Thyroid gland (tissue), 4 donors: ENCODE data around the gene DGCR8. TPM values are rescaled to one million over a fixed set of nuclear protein-coding genes. Genes with fewer than 3 reads are reported as not detected.

Experiments
- DNase-seq, 2 donors: peaks; one replicate each; pipeline ENCODE4 v3.0.0-alpha.2; 2019
- H3K27ac ChIP-seq, 3 donors: fragments of 200-600 bp; sonication (generic); 1 replicate in 2 of 3; 2 replicates in 1 of 3; pipeline ENCODE4 v1.5.1; 2016 to 2019; ENCODE audit warnings: mild to moderate bottlenecking in 1 of 3, moderate library complexity in 1 of 3
- H3K27me3 ChIP-seq: fragments of 200-600 bp; sonication (generic); one replicate; pipeline ENCODE4 v1.5.1; 2019
- H3K36me3 ChIP-seq, 2 donors: fragments of 200-600 bp; sonication (generic); one replicate each; pipeline ENCODE4 v1.5.1; 2016 to 2019
- H3K4me1 ChIP-seq, 2 donors: fragments of 200-600 bp; sonication (generic); one replicate each; pipeline ENCODE4 v1.5.1; 2017 to 2019
- H3K4me3 ChIP-seq, 3 donors: fragments of 200-600 bp; sonication (generic); replicated peaks in 1 of 3; 1 replicate in 2 of 3; 2 replicates in 1 of 3; pipeline ENCODE4 v1.5.1; 2016; ENCODE audit warnings: mild to moderate bottlenecking in 1 of 3
- H3K9me3 ChIP-seq: fragments of 200-600 bp; sonication (generic); one replicate; pipeline ENCODE4 v1.5.1; 2017
- POLR2A ChIP-seq, 2 donors: fragments of 450-650 bp; IDR thresholded peaks; one replicate each; pipeline ENCODE4 v1.6.1; 2017; ENCODE audit warnings: antibody characterized with exemption in 2 of 2, mild to moderate bottlenecking in 2 of 2, moderate library complexity in 1 of 2
- WGBS, 2 donors: methylation state at CpG; one replicate each; pipeline ENCODE4 v1.1.5; 2017; 5-methylcytosine and 5-hydroxymethylcytosine counted together
- intact Hi-C: fragments of 100-400 bp; cut with DNase I; formaldehyde crosslinking; loops from one replicate; pipeline ENCODE4 v1.15.1; 2023
- total RNA-seq, 4 donors: library from RNA; depleted of rRNA; stranded (reverse); fragments of >200 nt; gene quantifications; one replicate each; pipeline ENCODE4 v1.2.3, GENCODE V29; 2016
- TF ChIP-seq, protein P1 (sequence below), 6 experiments: fragments of 200-600 bp in 3 of 6; fragments of 450-650 bp in 3 of 6; sonication (generic) in 3 of 6; IDR thresholded peaks; one replicate each; pipeline ENCODE4 v1.5.1; 2016 to 2019; ENCODE audit warnings: antibody characterized with exemption in 6 of 6, mild to moderate bottlenecking in 2 of 6, inconsistent platforms in 1 of 6, moderate library complexity in 1 of 6

Gene DGCR8
- total RNA-seq, 4 donors from 2014 or later, result 28.9 to 48.8 (median 31.5) TPM

DNA sequence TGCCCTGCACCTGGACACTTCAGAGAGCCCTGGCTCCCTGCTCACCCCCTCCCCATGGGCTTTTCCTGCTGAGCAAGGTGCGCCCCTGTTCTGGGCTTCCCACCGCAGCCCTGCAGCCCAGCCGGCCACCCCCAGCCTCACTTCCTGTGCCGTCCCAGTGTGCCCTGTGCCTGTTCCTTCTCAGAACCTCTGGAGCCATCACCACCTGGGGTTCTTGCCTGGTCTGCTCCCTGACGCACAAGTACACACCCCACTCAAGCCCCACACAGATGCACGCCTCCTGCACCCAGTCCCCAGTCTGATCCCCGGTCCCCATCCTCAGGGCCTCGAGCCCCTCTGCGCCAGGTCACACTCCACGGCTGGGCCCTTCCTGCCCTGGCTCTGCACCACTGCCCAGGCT, 23.9 kb upstream of the DGCR8 start:
- no peaks in the 10 kb centered on the region for H3K9me3 ChIP-seq
- H3K27me3 ChIP-seq, result no peaks in the 10 kb centered on the region
- WGBS, 2 donors, result 85 to 89% methylated on average over 10 of the region's 10 CpGs
- intact Hi-C loops, result no loop called here
- no peak overlapping the region for H3K27ac ChIP-seq
- TF ChIP-seq POLR2A (IDR thresholded peaks at IDR 0.05), result no peak
- TF ChIP-seq, protein P1, sequence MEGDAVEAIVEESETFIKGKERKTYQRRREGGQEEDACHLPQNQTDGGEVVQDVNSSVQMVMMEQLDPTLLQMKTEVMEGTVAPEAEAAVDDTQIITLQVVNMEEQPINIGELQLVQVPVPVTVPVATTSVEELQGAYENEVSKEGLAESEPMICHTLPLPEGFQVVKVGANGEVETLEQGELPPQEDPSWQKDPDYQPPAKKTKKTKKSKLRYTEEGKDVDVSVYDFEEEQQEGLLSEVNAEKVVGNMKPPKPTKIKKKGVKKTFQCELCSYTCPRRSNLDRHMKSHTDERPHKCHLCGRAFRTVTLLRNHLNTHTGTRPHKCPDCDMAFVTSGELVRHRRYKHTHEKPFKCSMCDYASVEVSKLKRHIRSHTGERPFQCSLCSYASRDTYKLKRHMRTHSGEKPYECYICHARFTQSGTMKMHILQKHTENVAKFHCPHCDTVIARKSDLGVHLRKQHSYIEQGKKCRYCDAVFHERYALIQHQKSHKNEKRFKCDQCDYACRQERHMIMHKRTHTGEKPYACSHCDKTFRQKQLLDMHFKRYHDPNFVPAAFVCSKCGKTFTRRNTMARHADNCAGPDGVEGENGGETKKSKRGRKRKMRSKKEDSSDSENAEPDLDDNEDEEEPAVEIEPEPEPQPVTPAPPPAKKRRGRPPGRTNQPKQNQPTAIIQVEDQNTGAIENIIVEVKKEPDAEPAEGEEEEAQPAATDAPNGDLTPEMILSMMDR (IDR thresholded peaks at IDR 0.05), result no peak
- peaks cover 36 to 41% of the 10 kb centered on the region in 2 donors for H3K36me3 ChIP-seq
- no peak overlapping the region for H3K4me3 ChIP-seq
- DNase-seq, result no peak
- no peaks in the 10 kb centered on the region for H3K4me1 ChIP-seq

DNA sequence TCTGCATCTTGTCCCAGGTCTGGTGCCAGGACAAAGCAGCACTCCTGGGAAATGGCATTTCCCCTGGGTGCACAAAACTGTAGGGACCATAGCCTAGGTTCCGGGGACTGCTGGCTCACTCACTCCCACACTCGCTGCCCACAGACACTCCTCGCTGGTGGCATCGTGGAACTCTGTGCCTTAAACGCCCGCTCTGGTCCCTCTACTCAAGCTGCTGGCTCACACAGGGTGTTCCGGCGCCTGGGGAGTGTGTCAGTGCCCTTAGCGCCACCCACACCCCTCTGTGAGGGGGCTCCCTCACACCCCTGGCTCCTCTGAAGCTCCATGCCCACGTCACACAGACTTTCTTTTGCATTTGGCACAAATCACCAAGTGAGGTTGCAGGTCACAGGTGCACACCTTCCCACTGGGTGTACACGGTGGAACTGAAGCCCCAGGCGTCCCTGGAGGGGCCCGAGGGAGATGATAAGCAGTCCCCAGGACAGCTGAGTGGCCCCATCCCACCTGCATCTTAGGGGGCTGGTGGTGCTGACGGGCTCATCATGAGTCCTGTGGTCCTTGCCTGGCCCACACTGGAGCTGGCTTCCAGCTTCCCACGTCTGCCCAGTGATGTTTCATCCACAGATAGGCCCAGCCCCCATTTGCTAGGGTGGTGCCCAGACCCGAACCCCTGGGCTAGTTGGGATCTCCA, 23.2 kb upstream of the DGCR8 start:
- peaks cover 43 to 47% of the 10 kb centered on the region in 2 donors for H3K36me3 ChIP-seq
- no peaks in the 10 kb centered on the region for H3K27me3 ChIP-seq
- H3K4me1 ChIP-seq, result no peaks in the 10 kb centered on the region
- no peak for DNase-seq
- intact Hi-C loops, result no loop called here
- WGBS, 2 donors, result 91 to 99% methylated on average over 9 to 16 of the region's 16 CpGs
- TF ChIP-seq POLR2A (IDR thresholded peaks at IDR 0.05), result no peak
- TF ChIP-seq, protein P1 (IDR thresholded peaks at IDR 0.05), result no peak
- no peaks in the 10 kb centered on the region for H3K9me3 ChIP-seq
- H3K4me3 ChIP-seq, result no peak overlapping the region
- H3K27ac ChIP-seq, result no peak overlapping the region

DNA sequence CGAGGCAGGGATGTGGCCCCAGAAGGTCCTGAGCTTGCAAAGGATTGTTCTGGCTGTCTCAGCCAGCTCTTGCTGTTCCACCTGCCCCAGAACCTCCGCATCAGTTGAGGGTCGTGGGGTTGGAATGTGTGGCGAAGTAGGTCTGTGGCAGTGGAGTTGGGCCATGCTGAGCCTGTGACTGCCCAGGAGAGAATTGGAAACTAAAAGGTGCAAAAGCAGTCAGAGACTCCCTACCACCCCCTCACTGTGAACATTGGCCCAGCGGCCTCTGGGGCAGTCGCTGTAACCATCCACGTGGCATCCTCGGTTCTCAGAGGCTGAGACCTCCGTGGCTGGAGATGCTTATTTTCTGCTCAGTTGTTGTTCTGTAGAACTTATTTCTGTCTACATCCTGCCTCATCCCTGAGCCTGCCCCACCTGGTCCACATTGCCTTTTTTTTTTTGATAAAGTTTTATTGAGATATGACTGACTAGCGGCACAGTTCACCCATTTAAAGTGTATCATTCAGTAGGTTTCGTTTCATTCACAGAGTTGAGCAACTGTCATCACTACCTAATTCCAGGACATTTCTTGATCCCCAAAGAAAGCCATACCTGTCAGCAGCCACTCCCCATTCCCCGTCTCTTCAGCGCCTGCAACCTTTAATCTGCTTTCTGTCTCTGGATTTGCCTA, 22.3 kb upstream of the DGCR8 start:
- H3K27ac ChIP-seq, result no peak overlapping the region
- intact Hi-C loops, result no loop called here
- no peaks in the 10 kb centered on the region for H3K9me3 ChIP-seq
- TF ChIP-seq, protein P1 (IDR thresholded peaks at IDR 0.05), result no peak
- H3K36me3 ChIP-seq, result peaks cover 47 to 48% of the 10 kb centered on the region in 2 donors
- no peaks in the 10 kb centered on the region for H3K4me1 ChIP-seq
- WGBS, 2 donors, result 96 to 97% methylated on average over 13 of the region's 13 CpGs
- DNase-seq, result no peak
- no peak overlapping the region for H3K4me3 ChIP-seq
- H3K27me3 ChIP-seq, result no peaks in the 10 kb centered on the region

DNA sequence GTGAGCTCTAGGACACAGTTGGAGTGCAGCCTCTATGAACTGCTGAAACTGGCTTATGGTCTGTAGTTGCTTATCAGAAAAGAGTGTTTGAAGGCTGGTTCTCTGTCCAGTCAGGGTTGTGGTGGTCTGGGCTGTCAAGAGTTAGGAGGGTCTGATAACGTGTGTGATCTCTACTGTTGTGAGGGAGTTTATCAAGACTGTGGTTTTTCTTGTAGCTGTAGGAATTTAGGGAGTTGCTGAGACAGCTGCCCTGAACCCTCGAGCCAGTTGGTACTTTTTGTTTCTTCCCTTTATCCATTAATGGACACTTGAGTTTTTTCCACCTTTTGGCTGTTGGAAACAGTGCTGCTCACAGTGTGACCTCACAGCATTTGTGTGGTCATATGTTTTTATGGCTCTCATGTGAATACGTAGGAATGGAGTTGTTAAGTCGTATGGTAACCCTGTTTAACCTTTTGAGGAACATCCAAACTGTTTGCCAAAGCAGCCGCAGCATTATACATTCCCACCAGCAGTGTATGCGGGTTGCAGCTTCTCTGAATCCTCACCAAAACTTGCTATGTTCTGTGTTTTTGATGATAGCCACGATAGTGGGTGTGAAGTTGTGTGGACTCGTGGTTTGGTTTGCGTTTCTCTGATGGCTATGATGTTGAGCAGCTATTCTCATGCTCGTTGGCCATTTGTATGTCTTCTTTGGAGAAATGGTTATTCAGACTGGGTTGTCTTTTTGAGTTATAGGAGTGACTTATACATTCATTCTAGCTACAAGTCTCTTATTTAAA, 20.9 kb upstream of the DGCR8 start:
- intact Hi-C loops, result no loop called here
- Histone ChIP-seq H3K27me3 (no peaks in the 10 kb centered on the region), H3K27ac (no peak overlapping the region), H3K9me3 (no peaks in the 10 kb centered on the region), H3K4me1 (no peaks in the 10 kb centered on the region), H3K36me3 (peaks cover 43 to 45% of the 10 kb centered on the region in 2 donors), H3K4me3 (no peak overlapping the region)
- 91 to 95% methylated on average over 10 of the region's 10 CpGs for WGBS, 2 donors
- TF ChIP-seq POLR2A (IDR thresholded peaks at IDR 0.05), result no peak
- TF ChIP-seq, protein P1 (IDR thresholded peaks at IDR 0.05), result no peak
- DNase-seq, result no peak
